IgD-negative memory B cell (primary cell): ENCODE measurements around the gene ABCB4. TPM values are rescaled to one million over a fixed set of nuclear protein-coding genes. Genes with fewer than 3 reads are reported as not detected.
"Not testable (repeated sequence)": the region's sequence is repeated elsewhere in the genome, so short reads cannot be mapped to it uniquely, and the experiment has no call there.

Experiments
- H3K27ac Mint-ChIP-seq, 3 donors: one replicate each; pipeline ENCODE4 v1.8.0; 2020 to 2022; ENCODE audit warnings: mild to moderate bottlenecking in 3 of 3, mixed read lengths in 3 of 3, moderate library complexity in 1 of 3
- H3K27me3 Mint-ChIP-seq: one replicate; pipeline ENCODE4 v1.8.0; 2021; ENCODE audit warnings: mixed read lengths
- H3K36me3 Mint-ChIP-seq: one replicate; pipeline ENCODE4 v1.8.0; 2020; ENCODE audit warnings: mild to moderate bottlenecking, mixed read lengths
- H3K4me1 Mint-ChIP-seq, 3 donors: one replicate each; pipeline ENCODE4 v1.8.0; 2020 to 2022; ENCODE audit warnings: mixed read lengths in 3 of 3, mild to moderate bottlenecking in 1 of 3
- H3K4me3 Mint-ChIP-seq, 4 donors: one replicate each; pipeline ENCODE4 v1.8.0; 2020 to 2022; ENCODE audit warnings: mild to moderate bottlenecking in 4 of 4, mixed read lengths in 4 of 4, moderate library complexity in 3 of 4
- H3K9me3 Mint-ChIP-seq, 3 donors: one replicate each; pipeline ENCODE4 v1.8.0; 2020 to 2021; ENCODE audit warnings: mixed read lengths in 3 of 3, mild to moderate bottlenecking in 1 of 3
- polyA plus RNA-seq: library from polyadenylated mRNA; unstranded; fragments of 300-500 nt; fragmentation: Illumina TruSeq; gene quantifications from one replicate; pipeline ENCODE4 v1.2.3, GENCODE V29; 2021

Gene ABCB4
- polyA plus RNA-seq, 1 donor from 2014 or later: 12.5 TPM

DNA sequence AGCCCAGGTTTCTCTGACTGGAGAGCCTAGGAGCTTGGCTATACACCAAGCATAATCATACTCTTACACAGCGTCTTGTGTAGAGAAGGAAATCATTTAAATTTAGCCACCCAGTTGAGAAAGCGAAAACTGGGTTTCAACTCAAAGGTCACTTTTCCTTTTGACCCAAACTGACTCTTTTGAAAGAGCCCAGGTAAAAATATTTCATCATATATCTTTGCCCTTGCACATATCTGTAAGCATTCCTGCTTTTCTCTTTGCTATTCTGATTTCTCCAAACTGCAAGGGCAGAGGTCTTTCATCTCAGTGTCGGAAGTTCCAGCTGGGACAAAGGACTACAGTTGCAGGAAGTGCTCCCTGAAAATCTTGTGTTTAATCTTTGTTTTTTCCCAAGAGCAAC lies 22.0 kb upstream of the ABCB4 start:
- H3K4me3 Mint-ChIP-seq: no peak overlapping the region
- H3K9me3 Mint-ChIP-seq: no peaks in the 10 kb centered on the region
- no peaks in the 10 kb centered on the region for H3K27me3 Mint-ChIP-seq
- H3K27ac Mint-ChIP-seq: no peak overlapping the region
- peaks cover 0 to 12% (median 9%) of the 10 kb centered on the region in 3 donors for H3K4me1 Mint-ChIP-seq
- peaks cover 2% of the 10 kb centered on the region for H3K36me3 Mint-ChIP-seq

GRCh38 chr7:87495366-87495765 lies 19.9 kb upstream of the ABCB4 start:
- H3K4me3 Mint-ChIP-seq: no peak overlapping the region
- peaks cover 2% of the 10 kb centered on the region for H3K36me3 Mint-ChIP-seq
- no peaks in the 10 kb centered on the region for H3K27me3 Mint-ChIP-seq
- H3K4me1 Mint-ChIP-seq: peaks cover 0 to 12% (median 9%) of the 10 kb centered on the region in 3 donors
- peaks cover 0 to 2% (median 0%) of the 10 kb centered on the region in 3 donors for H3K9me3 Mint-ChIP-seq
- no peak overlapping the region for H3K27ac Mint-ChIP-seq

DNA sequence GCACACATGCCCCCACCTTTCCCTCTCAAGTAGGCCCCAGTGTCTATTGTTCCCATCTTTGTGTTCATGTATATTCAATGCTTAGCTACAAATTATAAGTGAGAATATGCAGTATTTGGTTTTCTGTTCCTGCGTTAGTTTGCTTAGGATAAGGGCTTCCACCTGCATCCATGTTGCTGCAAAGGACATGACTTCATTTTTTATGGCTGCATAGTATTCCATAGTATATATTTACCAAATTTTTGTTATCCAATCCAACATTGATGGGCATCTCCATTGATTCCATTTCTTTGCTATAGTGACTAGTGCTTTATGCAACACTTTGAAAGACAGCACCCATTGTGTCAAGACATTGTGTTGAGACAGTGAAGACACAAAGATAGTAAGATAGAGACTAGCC lies 19.0 kb upstream of the ABCB4 start:
- no peak overlapping the region for H3K4me3 Mint-ChIP-seq
- H3K4me1 Mint-ChIP-seq: peaks cover 0 to 11% (median 9%) of the 10 kb centered on the region in 3 donors
- peaks cover 2% of the 10 kb centered on the region for H3K36me3 Mint-ChIP-seq
- H3K27ac Mint-ChIP-seq: no peak overlapping the region
- peaks cover 0 to 2% (median 0%) of the 10 kb centered on the region in 3 donors for H3K9me3 Mint-ChIP-seq
- H3K27me3 Mint-ChIP-seq: no peaks in the 10 kb centered on the region

DNA sequence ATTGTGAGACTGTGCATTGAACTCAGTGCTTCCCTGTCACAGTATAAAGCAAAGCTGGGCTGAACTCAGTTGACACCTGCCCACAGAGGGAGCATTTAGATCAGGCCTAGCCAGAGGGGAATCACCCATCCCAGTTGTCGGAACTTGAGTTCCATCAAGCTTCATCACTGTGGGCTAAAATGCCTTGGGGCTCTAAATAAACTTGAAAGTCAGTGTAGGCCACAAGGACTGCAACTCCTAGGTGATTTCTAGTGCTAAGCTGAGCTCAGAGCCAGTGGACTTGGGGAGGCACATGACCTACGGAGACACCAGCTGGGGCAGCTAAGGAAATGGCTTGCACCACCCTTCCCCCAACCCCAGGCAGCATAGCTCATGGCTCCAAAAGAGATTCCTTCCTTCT lies 7.7 kb upstream of the ABCB4 start:
- Mint-ChIP-seq H3K27me3 (peaks cover 4% of the 10 kb centered on the region), H3K36me3 (no peaks in the 10 kb centered on the region), H3K27ac (no peak overlapping the region), H3K4me3 (no peak overlapping the region), H3K9me3 (peaks cover 0 to 2% (median 0%) of the 10 kb centered on the region in 3 donors), H3K4me1 (no peaks in the 10 kb centered on the region)

- no peaks in the 10 kb centered on the region for H3K4me1 Mint-ChIP-seq
- peaks cover 4% of the 10 kb centered on the region for H3K27me3 Mint-ChIP-seq
Measured at GRCh38 chr7:87482115-87482514, 6.6 kb upstream of the ABCB4 start.

DNA sequence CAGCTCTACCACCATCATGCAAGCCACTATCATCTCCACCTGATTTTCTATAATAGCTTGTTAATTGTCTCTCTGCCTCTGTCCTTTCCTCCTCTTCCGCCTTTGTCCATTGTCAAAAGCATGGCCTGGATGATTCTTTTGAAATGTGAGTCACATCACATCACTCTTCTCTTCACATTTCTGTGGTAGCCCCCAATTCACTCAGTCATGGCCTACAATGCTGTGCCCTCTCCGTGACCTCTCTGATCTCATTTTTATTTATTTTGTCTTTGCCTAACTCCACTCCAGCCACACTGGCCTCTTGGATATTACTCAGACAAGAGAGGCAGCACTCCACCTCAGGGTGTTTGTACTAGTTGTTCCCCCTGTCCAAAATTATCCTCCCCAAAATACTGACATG lies 4.9 kb upstream of the ABCB4 start:
- Mint-ChIP-seq H3K27ac (no peak overlapping the region), H3K4me1 (peaks cover 3 to 10% (median 4%) of the 10 kb centered on the region in 3 donors), H3K4me3 (no peak overlapping the region), H3K36me3 (no peaks in the 10 kb centered on the region), H3K9me3 (peaks cover 0 to 2% (median 0%) of the 10 kb centered on the region in 3 donors), H3K27me3 (peaks cover 4% of the 10 kb centered on the region)

More at GRCh38 chr7:87482115-87482514, 6.6 kb upstream of the ABCB4 start:
- H3K4me3 Mint-ChIP-seq: no peak overlapping the region
- H3K36me3 Mint-ChIP-seq: no peaks in the 10 kb centered on the region
- peaks cover 0 to 2% (median 0%) of the 10 kb centered on the region in 3 donors for H3K9me3 Mint-ChIP-seq
- no peak overlapping the region for H3K27ac Mint-ChIP-seq

DNA sequence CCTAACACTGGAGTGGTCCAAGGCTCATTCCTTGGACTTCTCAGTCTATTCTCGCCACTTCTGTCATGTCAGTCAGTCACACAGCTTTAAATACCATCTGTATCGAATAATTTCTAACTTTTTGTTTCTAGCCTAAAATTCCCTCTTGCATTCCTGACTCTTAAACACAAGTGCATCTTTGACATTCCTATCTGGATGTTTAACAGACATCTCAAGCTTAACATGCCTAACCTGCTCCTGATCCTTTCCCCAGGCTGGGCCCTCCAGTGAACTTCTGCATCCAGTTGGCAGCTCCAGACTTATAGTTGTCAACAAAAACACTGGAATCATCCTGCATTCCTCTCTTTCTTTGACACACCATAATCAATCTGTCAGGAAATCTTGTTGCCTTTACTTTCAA lies 4.5 kb upstream of the ABCB4 start:
- peaks cover 4% of the 10 kb centered on the region for H3K27me3 Mint-ChIP-seq
- no peaks in the 10 kb centered on the region for H3K36me3 Mint-ChIP-seq
- no peak overlapping the region for H3K27ac Mint-ChIP-seq
- H3K9me3 Mint-ChIP-seq: peaks cover 0 to 2% (median 0%) of the 10 kb centered on the region in 3 donors
- no peak overlapping the region for H3K4me3 Mint-ChIP-seq
- H3K4me1 Mint-ChIP-seq: peaks cover 6 to 13% (median 6%) of the 10 kb centered on the region in 3 donors

GRCh38 chr7:87476179-87476557 lies 688 bp upstream of the ABCB4 start:
- H3K27me3 Mint-ChIP-seq: no peaks in the 10 kb centered on the region
- no peaks in the 10 kb centered on the region for H3K36me3 Mint-ChIP-seq
- peak overlapping the region; percentile 76 to 85 (median 77) for H3K27ac Mint-ChIP-seq
- peaks cover 16 to 32% (median 19%) of the 10 kb centered on the region in 3 donors for H3K4me1 Mint-ChIP-seq
- peak overlapping the region; percentile 76 to 92 (median 90) for H3K4me3 Mint-ChIP-seq
- no peaks in the 10 kb centered on the region for H3K9me3 Mint-ChIP-seq

- H3K4me1 Mint-ChIP-seq: peaks cover 19 to 36% (median 20%) of the 10 kb centered on the region in 3 donors
- no peaks in the 10 kb centered on the region for H3K36me3 Mint-ChIP-seq
- H3K27ac Mint-ChIP-seq: peak overlapping the region; percentile 24 to 89 (median 82)
- no peaks in the 10 kb centered on the region for H3K27me3 Mint-ChIP-seq
- H3K4me3 Mint-ChIP-seq: peak overlapping the region; percentile 85 to 95 (median 88)
- no peaks in the 10 kb centered on the region for H3K9me3 Mint-ChIP-seq
Measured at GRCh38 chr7:87474533-87475358, 734 bp downstream of the ABCB4 start.

GRCh38 chr7:87473986-87474385 lies 1.5 kb downstream of the ABCB4 start:
- H3K27ac Mint-ChIP-seq: peak overlapping the region in 2 of 3 donors; percentile 82 to 89
- H3K9me3 Mint-ChIP-seq: no peaks in the 10 kb centered on the region
- H3K4me1 Mint-ChIP-seq: peaks cover 23 to 42% (median 24%) of the 10 kb centered on the region in 3 donors
- no peaks in the 10 kb centered on the region for H3K36me3 Mint-ChIP-seq
- peak overlapping the region; percentile 85 to 95 (median 88) for H3K4me3 Mint-ChIP-seq
- no peaks in the 10 kb centered on the region for H3K27me3 Mint-ChIP-seq

DNA sequence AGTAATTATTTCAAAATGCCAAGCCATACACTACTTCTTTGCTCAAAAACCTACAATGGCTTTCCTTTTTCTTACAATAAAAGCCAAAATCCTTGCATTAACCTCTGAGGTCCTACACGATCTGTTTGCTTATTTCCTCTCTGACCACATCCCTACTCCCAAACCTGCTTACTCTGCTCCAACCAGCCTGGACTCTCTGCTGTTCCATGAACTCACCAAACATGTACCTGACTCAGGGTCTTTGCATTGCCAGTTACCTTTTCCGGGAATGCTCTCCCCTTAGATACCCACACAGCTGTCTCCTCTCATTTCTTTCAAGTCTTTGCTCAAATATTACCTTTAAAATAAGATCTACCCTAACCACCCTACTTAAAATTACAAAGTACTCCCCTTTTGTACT lies 2.3 kb downstream of the ABCB4 start:
- peak overlapping the region in 1 of 3 donors; percentile 26 for H3K27ac Mint-ChIP-seq
- peak overlapping the region in 2 of 4 donors; percentile 0 to 28 for H3K4me3 Mint-ChIP-seq
- H3K36me3 Mint-ChIP-seq: no peaks in the 10 kb centered on the region
- no peaks in the 10 kb centered on the region for H3K27me3 Mint-ChIP-seq
- H3K4me1 Mint-ChIP-seq: peaks cover 23 to 42% (median 25%) of the 10 kb centered on the region in 3 donors
- H3K9me3 Mint-ChIP-seq: no peaks in the 10 kb centered on the region

DNA sequence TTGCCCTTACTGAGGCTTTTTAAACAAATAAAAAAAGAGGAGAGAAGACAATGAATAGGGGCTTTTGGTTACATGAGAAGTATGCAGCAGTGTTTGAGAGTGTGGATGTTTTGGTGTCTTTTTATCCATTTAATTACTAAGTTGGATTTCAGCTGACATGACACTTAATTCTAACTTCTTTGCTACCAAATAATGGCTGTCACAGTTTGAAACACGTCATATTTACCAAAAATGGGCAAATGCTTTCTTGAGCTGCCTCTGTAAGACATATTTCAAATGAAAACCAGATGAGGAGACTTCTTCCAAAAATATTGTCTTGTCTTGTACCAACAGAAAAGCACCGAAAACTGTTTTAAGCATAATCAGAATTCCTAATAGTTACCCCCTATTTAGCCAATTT lies 4.0 kb downstream of the ABCB4 start:
- Mint-ChIP-seq H3K4me1 (peaks cover 23 to 47% (median 31%) of the 10 kb centered on the region in 3 donors), H3K27me3 (no peaks in the 10 kb centered on the region), H3K9me3 (no peaks in the 10 kb centered on the region), H3K27ac (no peak overlapping the region), H3K36me3 (peaks cover 7% of the 10 kb centered on the region), H3K4me3 (no peak overlapping the region)

- H3K9me3 Mint-ChIP-seq, H3K36me3 Mint-ChIP-seq, H3K27me3 Mint-ChIP-seq: not testable (repeated sequence)
- Mint-ChIP-seq H3K4me1 (peaks cover 10 to 36% (median 20%) of the 10 kb centered on the region in 3 donors), H3K4me3 (peak overlapping the region in 3 of 4 donors; percentile 4 to 54 (median 38)), H3K27ac (peak overlapping the region in 1 of 3 donors; percentile 1)
Measured at GRCh38 chr7:87469204-87469603, 6.3 kb downstream of the ABCB4 start.

DNA sequence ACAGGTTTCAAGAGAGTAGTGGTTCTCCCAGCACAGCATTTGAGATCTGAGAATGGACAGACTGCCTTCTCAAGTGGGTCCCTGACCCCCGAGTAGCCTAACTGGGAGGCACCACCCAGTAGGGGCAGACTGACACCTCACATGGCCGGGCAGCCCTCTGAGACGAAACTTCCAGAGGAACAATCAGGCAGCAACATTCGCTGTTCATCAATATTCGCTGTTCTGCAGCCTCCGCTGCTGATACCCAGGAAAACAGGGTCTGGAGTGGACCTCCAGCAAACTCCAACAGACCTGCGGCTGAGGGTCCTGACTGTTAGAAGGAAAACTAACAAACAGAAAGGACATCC lies 10.0 kb downstream of the ABCB4 start:
- H3K27me3 Mint-ChIP-seq, H3K36me3 Mint-ChIP-seq, H3K9me3 Mint-ChIP-seq, H3K27ac Mint-ChIP-seq, H3K4me3 Mint-ChIP-seq: not testable (repeated sequence)
- peaks cover 7 to 24% (median 15%) of the 10 kb centered on the region in 3 donors for H3K4me1 Mint-ChIP-seq

DNA sequence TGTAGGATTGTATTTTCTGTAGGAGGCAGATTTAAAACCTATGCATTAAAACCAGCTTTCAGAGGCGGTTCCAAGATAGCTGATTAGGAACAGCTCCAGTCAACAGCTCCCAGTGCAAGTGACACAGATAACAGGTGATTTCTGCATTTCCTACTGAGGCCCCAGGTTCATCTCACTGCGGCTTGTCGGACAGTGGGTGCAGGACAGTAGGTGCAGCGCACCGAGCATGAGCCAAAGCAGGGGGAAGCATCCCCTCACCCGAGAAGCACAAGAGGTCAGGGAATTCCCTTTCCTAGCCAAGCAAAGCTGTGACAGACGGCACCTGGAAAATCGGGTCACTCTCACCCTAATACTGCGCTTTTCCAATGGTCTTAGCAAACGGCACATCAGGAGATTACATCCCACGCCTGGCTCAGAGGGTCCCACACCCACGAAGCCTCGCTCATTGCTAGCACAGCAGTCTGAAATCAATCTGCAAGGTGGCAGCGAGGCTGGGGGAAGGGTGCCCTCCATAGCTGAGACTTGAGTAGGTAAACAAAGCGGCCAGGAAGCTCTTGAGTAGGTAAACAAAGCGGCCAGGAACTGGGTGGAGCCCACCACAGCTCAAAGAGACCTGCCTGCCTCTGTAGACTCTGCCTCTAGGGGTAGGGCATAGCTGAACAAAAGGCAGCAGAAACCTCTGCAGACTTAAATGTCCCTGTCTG lies 10.5 kb downstream of the ABCB4 start:
- peak overlapping the region in 1 of 4 donors; percentile 34 for H3K4me3 Mint-ChIP-seq
- not testable (repeated sequence) for H3K9me3 Mint-ChIP-seq, H3K36me3 Mint-ChIP-seq, H3K27ac Mint-ChIP-seq, H3K27me3 Mint-ChIP-seq
- peaks cover 4 to 20% (median 14%) of the 10 kb centered on the region in 3 donors for H3K4me1 Mint-ChIP-seq
